Keratinocyte (primary cell): ENCODE results near the gene DMD. TPM values are rescaled to one million over a fixed set of nuclear protein-coding genes. Genes with fewer than 3 reads are reported as not detected.

Experiments used
- DNase-seq: peaks from one replicate; pipeline ENCODE4 v3.0.0-alpha.2; 2011; ENCODE audit warnings: low read depth, missing footprints, low spot score
- FAIRE-seq: peaks from 2 replicates; lab custom pipeline; 2011; peaks lifted over from hg19 to GRCh38; lab: Jason Lieb, UNC
- H2AFZ ChIP-seq: 2 replicates; pipeline ENCODE4 v1.6.0; 2012; ENCODE audit warnings: low read length, control low read depth, inconsistent platforms; ENCODE audit not compliant: control insufficient read depth
- H3K27ac ChIP-seq: 2 replicates; pipeline ENCODE4 v1.5.1; 2011; ENCODE audit warnings: low read length; ENCODE audit not compliant: control insufficient read depth, insufficient read depth
- H3K27me3 ChIP-seq: 3 replicates; pipeline ENCODE4 v1.6.0; 2011; ENCODE audit warnings: low read length; ENCODE audit not compliant: control insufficient read depth, insufficient read depth; ENCODE audit errors: extremely low read depth
- H3K36me3 ChIP-seq, 2 experiments: 2 replicates in 1 of 2; 3 replicates in 1 of 2; pipeline ENCODE4 v1.5.1; 2011; ENCODE audit warnings: low read length in 2 of 2, mild to moderate bottlenecking in 1 of 2; ENCODE audit not compliant: control insufficient read depth in 2 of 2, insufficient read depth in 2 of 2; ENCODE audit errors: extremely low read depth in 1 of 2
- H3K4me1 ChIP-seq: 3 replicates; pipeline ENCODE4 v1.5.1; 2011; ENCODE audit warnings: low read length; ENCODE audit not compliant: control insufficient read depth, insufficient read depth; ENCODE audit errors: extremely low read depth
- H3K4me2 ChIP-seq: 3 replicates; pipeline ENCODE4 v1.6.0; 2011; ENCODE audit warnings: low read depth, low read length; ENCODE audit not compliant: control insufficient read depth, insufficient read depth; ENCODE audit errors: extremely low read depth
- H3K4me3 ChIP-seq, 3 experiments: fragments of 200-600 bp in 1 of 3; sonication (generic) in 1 of 3; 2 replicates in 2 of 3; 3 replicates in 1 of 3; pipeline ENCODE4 v1.5.1; 2011 to 2016; ENCODE audit warnings: low read length in 3 of 3, mild to moderate bottlenecking in 3 of 3, control low read depth in 2 of 3, inconsistent platforms in 1 of 3, low read depth in 1 of 3, mixed read lengths in 1 of 3, mixed run types in 1 of 3, moderate library complexity in 1 of 3; ENCODE audit not compliant: control insufficient read depth in 2 of 3, insufficient read depth in 2 of 3; ENCODE audit errors: extremely low read depth in 1 of 3
- H3K79me2 ChIP-seq: 2 replicates; pipeline ENCODE4 v1.6.0; 2012; ENCODE audit warnings: low read length; ENCODE audit not compliant: control insufficient read depth, insufficient read depth
- H3K9ac ChIP-seq: 3 replicates; pipeline ENCODE4 v1.6.0; 2011; ENCODE audit warnings: low read length; ENCODE audit not compliant: control insufficient read depth, insufficient read depth; ENCODE audit errors: extremely low read depth
- H3K9me1 ChIP-seq: 3 replicates; pipeline ENCODE4 v1.6.0; 2011; ENCODE audit warnings: low read length; ENCODE audit not compliant: control insufficient read depth, insufficient read depth; ENCODE audit errors: extremely low read depth
- H3K9me3 ChIP-seq: 2 replicates; pipeline ENCODE4 v1.5.1; 2012; ENCODE audit warnings: low read depth, low read length; ENCODE audit not compliant: control insufficient read depth
- H4K20me1 ChIP-seq: 3 replicates; pipeline ENCODE4 v1.6.0; 2011; ENCODE audit warnings: low read length; ENCODE audit not compliant: control insufficient read depth, insufficient read depth; ENCODE audit errors: extremely low read depth
- CTCF ChIP-seq, 3 experiments: IDR thresholded peaks in 1 of 3; conservative IDR thresholded peaks in 1 of 3; optimal IDR thresholded peaks in 1 of 3; 2 replicates in 2 of 3; 3 replicates in 1 of 3; pipeline versions ENCODE3 to v1.5.1; 2011; ENCODE audit warnings: low read length in 3 of 3, mild to moderate bottlenecking in 3 of 3, moderate library complexity in 2 of 3, control low read depth in 1 of 3, inconsistent platforms in 1 of 3; ENCODE audit not compliant: insufficient read depth in 2 of 3; ENCODE audit errors: extremely low read depth in 1 of 3
- EZH2 ChIP-seq: IDR thresholded peaks from one replicate; pipeline ENCODE4 v1.6.1; 2012; ENCODE audit warnings: inconsistent platforms, mild to moderate bottlenecking, low read length, moderate library complexity
- dilution Hi-C: fragments of 300-500 bp; cut with MboI; formaldehyde crosslinking; loops from one replicate; pipeline ENCODE4 v1.7.0; 2020; ENCODE audit warnings: low sequenced_read_pairs; ENCODE audit not compliant: extremely low pct_ligation_motif_present
- polyA plus RNA-seq, 5 experiments: library from polyadenylated mRNA; depleted of rRNA in 3 of 5; stranded (reverse) in 3 of 5; stranded (forward) in 1 of 5; unstranded in 1 of 5; fragments of >200 nt; gene quantifications; 1 replicate in 1 of 5; 2 replicates in 3 of 5; 3 replicates in 1 of 5; pipeline versions ENCODE4 v1.2.1 to v1.2.3, GENCODE V29; 2011 to 2012; ENCODE audit warnings: missing spikeins in 2 of 5, low read depth in 1 of 5, low replicate concordance in 1 of 5

DMD gene
- polyA plus RNA-seq, 1 donor (not counting 4 experiments of a cell fraction or from before 2014, with no cell fraction given): 8.9 TPM

DNA sequence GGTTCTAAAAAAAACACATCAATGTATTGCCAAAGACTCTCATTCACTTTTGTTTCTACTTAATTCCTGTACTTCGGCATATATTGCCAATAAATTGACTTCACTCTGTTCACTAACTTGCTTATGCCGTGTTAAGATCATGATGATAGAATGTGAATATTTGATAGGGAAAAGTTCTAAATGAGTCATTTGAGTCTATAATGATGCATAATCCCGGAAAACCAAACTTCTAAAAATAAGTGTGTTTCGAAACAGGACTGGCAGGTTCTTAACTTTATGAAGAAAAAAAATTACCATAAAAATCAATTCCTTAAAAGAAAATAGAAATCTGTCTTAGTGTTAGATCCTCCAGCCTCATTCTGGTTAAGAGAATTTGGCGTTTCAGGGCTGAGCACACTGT, 1752.0 kb downstream of the DMD start:
- FAIRE-seq (no peak), DNase-seq (no peak)
- Histone ChIP-seq H3K9me1 (no peaks in the 10 kb centered on the region), H2AFZ (no peak overlapping the region), H3K4me2 (peak overlapping the region; percentile 38), H3K27ac (no peak overlapping the region), H3K4me3 (no peak overlapping the region), H3K79me2 (no peaks in the 10 kb centered on the region), H3K9ac (no peak overlapping the region), H3K9me3 (no peaks in the 10 kb centered on the region), H4K20me1 (no peaks in the 10 kb centered on the region), H3K27me3 (no peaks in the 10 kb centered on the region), H3K36me3 (no peaks in the 10 kb centered on the region), H3K4me1 (no peaks in the 10 kb centered on the region)
- dilution Hi-C loops: no loop called here
- TF ChIP-seq CTCF (optimal IDR thresholded peaks at IDR 0.05 in 1 of 3, IDR thresholded peaks at IDR 0.05 in 1 of 3, conservative IDR thresholded peaks at IDR 0.05 in 1 of 3; ENCODE audit: extremely low read depth in 1 of 3, insufficient read depth in 2 of 3, low read length in 3 of 3) (no peak), EZH2 (no peak)

- Histone ChIP-seq H3K9me1 (no peaks in the 10 kb centered on the region), H4K20me1 (no peaks in the 10 kb centered on the region), H3K4me2 (no peak overlapping the region), H3K9ac (no peak overlapping the region), H3K4me3 (no peak overlapping the region), H2AFZ (no peak overlapping the region), H3K27me3 (no peaks in the 10 kb centered on the region), H3K36me3 (no peaks in the 10 kb centered on the region), H3K9me3 (no peaks in the 10 kb centered on the region), H3K27ac (no peak overlapping the region), H3K4me1 (no peaks in the 10 kb centered on the region), H3K79me2 (no peaks in the 10 kb centered on the region)
- TF ChIP-seq EZH2 (no peak), CTCF (optimal IDR thresholded peaks at IDR 0.05 in 1 of 3, IDR thresholded peaks at IDR 0.05 in 1 of 3, conservative IDR thresholded peaks at IDR 0.05 in 1 of 3; ENCODE audit: extremely low read depth in 1 of 3, insufficient read depth in 2 of 3, low read length in 3 of 3) (no peak)
- FAIRE-seq (no peak), DNase-seq (no peak)
- dilution Hi-C loops: no loop called here
Observed at GRCh38 chrX:31449965-31450364, 1761.4 kb downstream of the DMD start.
